HG02884 (cell line): ENCODE data around the gene TMEM151B.
"Not testable (repeated sequence)": the region's sequence is repeated elsewhere in the genome, so short reads cannot be mapped to it uniquely, and the experiment has no call there.

Experiments
- ATAC-seq: cut with Tn5 transposase; IDR thresholded peaks from one replicate; pipeline ENCODE4 v1.9.1; 2021; ENCODE audit warnings: mild to moderate bottlenecking, moderate library complexity; ENCODE audit not compliant: unreplicated experiment

Gene TMEM151B

DNA sequence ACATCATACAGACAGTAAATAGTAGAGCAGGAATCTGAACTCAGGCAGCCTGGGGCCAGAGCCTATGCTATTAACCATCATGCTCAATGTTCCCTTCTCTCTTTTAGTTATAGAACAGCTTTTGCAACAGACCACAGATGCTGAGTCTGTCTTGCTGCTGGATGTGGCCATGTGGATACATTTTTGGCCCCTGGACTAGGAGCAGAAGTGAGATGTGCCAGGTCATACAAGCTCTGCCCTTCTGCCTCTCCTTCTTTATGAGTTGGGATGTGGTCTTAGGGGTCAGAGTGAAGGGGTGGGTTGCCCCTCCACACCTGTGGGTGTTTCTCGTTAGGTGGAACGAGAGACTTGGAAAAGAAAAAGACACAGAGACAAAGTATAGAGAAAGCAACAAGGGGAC, 57.5 kb downstream of the TMEM151B start:
- no peak for ATAC-seq

DNA sequence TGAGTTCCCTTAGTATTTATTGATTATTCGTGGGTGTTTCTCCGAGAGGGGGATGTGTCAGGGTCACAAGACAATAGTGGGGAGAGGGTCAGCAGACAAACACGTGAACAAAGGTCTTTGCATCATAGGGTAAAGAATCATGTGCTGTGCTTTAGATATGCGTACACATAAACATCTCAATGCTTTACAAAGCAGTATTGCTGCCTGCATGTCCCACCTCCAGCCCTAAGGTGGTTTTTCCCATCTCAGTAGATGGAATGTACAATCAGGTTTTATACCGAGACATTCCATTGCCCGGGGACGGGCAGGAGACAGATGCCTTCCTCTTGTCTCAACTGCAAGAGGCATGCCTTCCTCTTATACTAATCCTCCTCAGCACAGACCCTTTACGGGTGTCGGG, 58.0 kb downstream of the TMEM151B start:
- not testable (repeated sequence) for ATAC-seq

DNA sequence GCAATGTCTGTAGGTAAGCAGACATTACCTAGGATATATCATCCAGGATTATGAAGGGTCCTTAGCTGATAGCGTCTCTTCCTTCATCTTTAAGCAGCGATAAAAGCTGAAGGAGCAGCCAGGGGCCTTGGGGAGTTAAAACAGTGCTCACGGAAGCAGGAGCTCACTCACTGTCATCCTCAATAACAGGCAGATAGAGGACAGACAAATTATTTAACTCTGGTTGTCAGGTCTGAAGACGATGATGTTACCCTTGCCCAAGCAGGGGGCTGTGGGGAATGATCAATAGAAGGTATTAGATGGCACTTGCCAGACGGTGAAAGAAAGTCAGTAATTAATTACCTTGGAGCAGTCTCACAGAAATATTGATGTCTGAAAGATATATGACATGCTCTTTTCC, 59.6 kb downstream of the TMEM151B start:
- no peak for ATAC-seq

DNA sequence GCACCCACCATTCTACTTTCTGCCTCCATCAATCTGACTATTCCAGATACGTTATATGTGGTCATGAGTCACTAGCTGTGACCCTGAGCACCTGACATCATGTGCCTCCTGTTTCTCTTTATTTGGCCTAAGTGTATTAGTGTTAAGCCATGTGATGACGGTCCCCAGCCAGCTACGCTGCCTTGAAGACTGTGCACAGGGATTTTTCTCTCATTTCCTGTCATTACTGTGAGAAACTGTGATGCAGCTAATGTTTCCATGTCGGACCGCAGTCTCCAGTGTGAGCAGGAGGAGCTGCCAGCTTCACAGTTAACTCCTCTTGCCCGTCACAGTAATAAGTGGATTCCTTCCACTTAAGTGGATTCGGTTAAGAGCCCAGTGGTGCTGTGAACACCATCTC, 62.3 kb downstream of the TMEM151B start:
- ATAC-seq, result no peak

DNA sequence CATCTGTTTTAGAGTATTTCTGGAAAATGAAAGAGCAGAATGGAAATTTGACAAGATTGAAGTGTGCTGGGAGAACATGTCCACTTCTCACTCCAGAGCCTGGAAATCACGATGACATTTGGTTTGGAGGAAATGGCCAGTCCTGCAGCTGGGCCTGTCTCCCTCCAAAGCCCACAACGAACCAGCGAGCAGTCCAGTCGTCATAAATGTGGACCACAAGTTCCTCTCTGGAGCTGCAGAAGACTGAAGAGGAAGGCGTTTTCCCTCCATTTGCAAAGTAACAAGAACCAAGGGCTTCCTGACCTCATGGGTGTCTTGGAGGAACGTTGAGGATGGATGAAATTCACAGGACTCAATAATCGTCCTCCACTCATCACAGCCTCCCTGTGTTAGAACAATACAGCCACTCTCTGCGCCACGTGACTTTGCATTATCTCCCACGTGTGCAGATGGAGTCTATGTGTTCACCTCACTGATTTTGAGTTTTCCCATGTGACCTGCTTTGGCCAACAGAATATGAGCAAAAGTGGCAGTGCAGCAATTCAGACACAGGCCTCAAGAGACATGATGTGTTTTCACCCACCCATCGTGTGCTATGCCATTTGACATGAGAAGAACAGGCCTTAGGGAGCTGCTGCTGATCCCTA, 63.1 kb downstream of the TMEM151B start:
- ATAC-seq, result no peak

DNA sequence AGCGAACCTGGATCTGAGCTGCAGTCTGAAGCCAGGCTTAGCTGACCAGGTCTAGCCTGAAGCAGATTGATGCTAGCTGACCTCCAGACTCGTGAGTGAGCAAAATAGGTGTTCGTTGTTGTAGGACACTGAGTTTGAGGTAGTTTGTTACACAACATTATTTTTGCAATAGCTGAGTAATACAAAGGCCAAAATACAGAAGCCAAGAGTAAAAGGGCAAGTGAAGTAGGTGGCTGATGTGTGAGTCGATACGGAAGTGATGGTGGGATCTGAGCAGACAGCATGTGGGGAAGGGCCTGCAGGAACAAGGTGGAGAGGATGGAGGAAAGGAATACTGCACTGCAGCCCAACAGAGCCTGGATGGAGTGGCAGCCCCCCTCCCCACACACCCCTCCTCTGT, 63.7 kb downstream of the TMEM151B start:
- ATAC-seq, result no peak

DNA sequence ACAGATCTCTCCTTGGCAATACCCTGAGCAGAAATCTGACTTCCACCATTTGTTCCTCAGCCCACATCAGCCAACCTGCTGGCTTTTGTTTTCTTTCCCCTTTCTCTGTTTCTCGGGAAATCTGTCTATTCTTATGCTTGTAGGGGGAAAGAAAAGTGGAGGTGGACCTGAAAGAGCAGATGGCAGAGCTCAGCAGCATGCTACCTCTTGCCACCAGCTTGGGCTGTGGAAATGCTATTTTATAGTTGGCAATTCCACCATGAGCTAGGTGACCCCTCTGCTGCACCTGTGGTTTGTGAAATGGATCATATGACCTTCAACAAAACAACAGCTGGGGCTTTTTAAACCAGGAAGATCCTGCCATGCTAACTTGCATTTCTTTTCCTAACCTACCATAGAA, 65.4 kb downstream of the TMEM151B start:
- no peak for ATAC-seq

DNA sequence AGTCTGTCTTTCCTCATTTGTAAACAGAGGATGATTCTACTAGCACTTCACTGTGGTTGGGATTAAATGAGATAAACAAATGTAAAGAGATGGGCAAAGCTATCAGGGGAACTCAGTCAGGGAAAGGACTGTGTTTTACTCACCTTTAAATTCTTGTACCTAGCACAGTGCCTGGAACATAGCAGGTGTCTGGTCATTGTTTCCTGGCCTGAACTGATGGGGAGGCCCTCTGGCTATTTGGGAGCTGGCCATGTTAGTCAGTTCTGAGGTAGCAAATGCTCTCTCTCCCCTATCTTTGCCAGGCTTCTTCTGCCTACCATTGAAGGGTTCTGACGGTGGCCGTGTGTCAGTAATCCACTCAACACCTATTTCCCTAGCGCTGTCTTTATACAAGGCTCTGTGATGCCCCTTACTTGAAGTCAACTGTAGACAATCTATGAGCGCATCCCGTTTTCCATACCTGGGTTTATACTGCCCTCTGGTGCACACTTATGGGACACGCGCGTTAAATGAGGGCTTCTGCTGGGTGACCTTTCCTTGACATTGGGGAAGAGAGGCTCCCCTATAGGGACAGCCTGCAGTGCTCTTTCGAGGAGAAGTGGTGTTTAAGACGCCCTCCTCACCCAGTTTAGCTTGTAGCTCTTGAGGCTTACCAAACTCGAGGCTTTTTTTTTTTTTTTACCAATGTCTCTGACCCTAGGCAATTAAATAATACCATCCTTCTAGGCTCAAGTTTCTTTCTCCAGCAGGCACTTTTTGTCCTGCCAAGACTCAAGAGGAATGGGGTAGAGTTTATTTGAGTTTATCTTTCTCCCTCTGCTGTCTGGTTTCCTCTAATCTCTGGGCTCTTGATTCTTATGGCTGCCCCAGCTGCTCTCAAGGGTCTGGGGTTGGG, 68.2 kb downstream of the TMEM151B start:
- no peak for ATAC-seq

DNA sequence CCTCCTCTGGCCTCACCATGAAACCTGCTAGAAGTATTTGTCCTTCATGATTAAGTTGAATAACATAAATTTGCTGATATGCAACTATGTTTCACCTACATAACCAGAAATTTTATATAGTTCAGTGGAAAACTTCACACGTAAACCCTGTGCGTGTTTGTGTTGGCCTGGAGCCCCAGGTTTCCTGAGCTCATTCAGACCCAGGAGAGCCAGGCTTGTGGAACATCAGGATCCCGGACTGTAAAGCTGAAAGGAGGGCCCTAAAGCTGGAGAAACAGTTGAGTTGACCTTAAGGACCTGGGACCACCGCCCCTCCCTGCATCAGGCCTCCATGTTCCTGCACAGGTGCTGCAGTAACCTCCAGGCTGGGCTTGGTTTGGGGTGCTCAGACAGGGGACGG, 69.1 kb downstream of the TMEM151B start:
- no peak for ATAC-seq

DNA sequence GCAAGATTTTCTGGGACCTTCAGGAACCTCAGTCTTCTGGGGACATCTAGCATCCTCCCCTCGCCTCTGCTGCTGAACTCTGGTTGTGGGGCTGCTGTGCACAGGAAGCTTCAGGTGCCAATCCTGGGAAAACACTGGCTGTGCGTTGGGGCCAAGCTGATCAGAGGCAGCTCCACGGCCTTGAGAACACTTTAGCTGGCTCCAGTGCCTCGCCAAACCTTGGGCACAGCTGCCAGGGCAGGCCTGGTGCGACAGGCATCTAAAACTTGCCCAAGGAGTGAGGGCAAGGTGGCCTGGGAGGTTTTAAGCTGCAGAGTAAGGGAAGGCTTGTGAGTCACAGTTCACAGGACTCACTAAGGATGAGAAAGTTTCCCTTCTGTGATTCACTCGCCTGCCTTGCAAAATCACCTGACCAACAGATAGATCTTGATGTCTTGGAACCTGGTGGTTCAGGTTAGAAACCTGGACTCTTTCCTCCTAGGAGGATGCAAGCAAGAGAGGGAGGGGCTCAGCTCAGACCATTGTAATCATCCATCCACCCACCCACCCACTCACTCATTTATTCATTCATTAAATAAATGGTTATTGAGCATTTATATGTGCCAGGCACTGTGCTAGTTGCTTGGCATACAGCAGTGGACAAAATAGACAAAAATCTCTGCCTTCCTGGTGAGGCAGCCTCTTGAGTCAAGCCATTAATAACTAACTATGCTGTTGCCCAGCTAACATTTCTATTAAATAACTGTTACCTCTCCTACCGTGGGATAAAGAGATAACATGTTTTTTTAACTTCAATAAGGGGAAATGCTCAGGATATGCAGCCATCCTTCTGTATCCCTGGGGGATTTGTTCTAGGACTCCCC, 69.7 kb downstream of the TMEM151B start:
- no peak for ATAC-seq

DNA sequence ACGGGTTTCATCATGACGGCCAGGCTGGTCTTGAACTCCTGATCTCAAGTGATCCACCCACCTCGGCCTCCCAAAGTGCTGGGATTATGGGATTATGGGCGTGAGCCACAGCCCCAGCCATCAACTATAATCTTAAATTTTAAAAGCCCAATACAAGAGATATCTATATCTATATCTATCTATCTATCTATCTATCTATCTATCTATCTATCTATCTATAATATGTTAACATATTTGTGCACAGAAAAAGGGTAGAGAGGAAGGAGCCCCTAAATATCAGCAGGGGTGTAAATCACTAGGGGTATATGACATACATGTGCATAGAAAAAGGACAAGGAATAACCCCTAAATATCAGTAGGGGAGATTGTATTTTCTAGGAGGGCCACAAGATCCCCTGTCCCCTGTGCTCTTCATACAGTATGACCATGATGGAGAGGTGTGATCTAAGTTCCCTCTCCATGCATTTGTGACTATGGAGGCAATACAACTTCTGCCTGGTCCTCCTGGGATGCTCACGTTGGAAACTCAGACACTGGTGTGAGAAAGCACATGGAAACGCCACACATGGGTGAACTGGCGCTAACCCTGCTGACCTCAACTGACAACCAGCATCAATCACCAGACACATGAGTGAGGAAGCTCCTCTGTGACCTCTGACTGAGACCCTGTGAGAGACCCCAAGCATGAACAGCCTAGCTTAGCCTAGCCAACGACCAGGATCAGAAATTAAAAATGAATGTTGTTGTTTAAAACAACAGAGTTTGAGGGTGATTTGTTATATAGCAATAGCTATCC, 71.0 kb downstream of the TMEM151B start:
- ATAC-seq, result no peak

DNA sequence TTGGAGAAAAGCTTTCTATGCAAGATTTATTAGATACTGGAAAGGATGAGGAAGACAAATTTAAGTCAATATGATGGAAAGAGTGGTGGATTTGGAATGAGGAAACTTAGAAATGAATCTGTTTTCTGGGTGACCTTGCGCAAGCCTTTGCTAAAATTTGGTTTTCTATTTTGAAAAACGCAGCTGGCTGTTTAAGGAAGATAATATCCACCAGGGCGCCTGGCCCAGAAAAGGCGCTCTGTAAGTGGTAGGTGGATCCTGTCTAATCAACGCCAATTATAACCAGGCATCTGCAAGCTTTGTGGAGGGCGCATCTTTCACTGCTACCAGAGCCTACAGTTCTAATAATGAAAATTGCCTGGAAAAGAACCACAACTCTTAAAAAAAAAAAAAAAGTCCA, 71.8 kb downstream of the TMEM151B start:
- ATAC-seq, result no peak

DNA sequence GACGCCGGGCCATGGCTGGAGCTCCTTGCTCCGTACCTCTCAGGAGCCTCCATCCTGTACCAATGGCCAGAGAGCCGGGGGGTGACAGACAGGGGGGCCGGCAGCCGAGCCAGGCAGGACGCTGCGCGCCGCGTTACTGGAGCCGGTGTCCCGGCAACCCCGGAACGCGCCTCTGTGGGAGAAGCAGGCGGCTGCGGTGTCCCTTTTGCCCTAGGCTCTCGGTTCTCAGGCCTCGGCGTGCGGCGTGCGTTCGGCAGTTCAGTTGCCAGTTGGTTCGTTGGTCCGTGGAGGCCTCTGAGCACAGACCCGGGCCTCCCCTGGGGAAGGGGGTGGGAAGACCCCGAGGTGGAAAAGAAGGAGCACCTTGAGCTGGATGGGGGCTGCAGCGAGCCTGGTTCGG, 72.2 kb downstream of the TMEM151B start, which contains the start of gene SPATS1:
Gene SPATS1 (plus strand): TSS at position 162 of the 400 bp plus-strand sequence. CDS start 446 bp downstream, outside the sequence.
- no peak for ATAC-seq

DNA sequence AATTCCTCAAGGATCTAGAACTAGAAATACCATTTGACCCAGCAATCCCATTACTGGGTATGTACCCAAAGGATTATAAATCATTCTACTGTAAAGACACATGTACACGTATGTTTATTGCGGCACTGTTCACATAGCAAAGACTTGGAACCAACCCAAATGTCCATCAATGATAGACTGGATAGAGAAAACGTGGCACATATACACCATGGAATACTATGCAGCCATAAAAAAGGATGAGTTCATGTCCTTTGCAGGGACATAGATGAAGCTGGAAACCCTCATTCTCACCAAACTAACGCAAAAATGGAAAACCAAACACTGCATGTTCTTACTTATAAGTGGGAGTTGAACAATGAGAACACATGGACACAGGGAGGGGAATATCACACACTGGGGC, 76.6 kb downstream of the TMEM151B start:
- ATAC-seq, result not testable (repeated sequence)

DNA sequence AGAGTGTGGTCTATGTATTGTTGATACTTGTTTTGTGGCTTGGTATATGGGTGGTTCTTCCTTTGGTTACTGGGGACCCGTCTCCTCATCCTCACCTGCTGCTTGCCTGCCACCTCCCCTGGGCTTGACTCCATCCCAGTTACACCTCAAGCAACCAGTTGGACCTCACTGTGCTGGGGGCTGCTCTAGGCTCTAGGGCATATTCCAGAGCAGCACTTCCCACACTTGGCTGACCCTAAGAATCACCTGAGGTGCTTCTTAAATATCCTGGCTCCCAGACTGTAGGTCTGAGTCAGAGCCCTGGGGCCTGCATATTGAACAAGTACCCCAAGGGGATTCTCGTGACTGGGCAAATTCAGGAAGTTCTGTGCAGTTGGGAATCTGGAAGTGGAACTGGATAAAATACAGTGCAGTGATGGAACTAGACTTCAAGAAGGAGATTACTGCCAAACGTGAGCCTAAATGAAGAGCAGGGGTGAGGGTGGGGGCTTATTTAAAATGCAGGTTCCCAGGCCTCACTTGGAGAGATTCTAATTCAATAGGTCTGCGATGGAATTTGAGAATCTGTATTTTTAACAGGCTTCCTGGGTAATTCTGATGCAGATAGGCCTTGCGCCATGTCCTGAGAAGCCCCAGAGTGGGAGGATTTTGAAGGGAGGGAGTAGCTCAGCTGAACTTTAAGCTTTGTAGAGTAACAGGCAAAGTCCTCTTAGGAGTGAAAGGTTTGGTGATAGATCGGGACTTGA, 79.8 kb downstream of the TMEM151B start:
- no peak for ATAC-seq

DNA sequence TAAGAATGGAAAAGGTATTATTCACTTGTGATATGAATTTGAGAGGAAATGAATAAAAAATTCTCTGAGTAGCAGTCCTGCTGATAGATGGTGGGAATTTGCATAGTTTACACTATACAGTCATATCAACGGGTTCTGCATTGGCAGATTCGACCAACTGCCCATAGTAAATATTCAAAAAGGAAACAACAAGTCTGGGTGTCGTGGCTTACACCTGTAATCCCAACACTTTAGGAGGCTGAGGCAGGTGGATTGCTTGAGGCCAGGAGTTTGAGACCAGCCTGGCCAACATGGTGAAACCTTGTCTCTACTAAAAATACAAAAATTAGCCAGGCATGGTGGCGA, 80.4 kb downstream of the TMEM151B start:
- not testable (repeated sequence) for ATAC-seq

DNA sequence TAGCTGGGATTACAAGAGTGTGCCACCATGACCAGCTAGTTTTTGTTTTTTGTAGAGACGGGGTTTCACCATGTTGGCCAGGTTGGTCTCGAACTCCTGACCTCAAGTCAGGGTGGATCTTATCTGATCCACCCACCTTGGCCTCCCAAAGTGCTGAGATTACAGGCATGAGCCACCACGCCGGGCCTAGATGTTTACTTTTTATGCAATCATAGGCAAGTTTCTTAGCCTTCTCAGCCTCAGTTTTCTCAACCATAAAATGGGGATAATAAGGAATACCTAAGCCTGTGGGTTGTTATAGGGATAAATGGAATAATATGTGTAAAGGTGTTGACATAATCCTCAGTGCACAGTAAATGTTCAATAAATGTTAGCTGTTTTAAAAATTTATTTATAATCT, 82.0 kb downstream of the TMEM151B start:
- no peak for ATAC-seq

DNA sequence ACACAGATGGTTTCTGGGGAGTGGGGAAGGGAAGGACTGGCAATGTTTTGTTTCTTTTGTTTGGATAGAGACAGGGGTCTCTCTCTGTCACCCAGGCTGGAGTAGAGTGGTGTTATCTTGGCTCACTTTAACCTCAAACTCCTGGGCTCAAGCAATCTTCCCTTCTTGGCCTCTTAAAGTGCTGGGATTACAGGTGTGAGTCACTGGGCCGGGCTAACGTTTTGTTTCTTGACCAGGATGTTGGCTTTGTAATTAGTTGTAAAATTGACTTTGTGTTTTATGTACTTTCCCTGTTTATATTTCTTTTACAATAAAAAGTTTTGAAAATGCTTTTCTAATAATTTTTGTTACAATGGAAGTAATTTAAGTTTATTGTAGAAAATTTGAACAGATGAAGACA, 83.1 kb downstream of the TMEM151B start:
- ATAC-seq, result no peak

DNA sequence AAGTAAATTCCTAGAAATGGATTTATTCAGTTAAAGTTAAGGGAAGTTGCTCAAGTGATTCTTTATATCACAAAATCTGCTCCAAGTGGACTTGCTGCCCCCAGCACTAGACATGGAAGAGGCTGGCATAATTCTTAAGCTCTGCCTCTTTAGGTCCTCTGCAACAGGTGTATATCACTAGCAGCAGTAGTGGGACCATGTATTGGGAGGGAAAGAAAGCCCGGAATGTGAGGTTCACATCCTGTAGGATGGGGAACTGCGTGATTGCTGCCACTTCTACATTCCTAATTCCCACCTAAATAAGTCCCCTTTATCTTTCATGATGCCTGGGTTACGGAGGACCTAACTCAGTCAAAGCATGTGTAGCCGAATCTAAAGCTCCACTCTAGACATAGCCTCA, 85.4 kb downstream of the TMEM151B start:
- ATAC-seq, result no peak

DNA sequence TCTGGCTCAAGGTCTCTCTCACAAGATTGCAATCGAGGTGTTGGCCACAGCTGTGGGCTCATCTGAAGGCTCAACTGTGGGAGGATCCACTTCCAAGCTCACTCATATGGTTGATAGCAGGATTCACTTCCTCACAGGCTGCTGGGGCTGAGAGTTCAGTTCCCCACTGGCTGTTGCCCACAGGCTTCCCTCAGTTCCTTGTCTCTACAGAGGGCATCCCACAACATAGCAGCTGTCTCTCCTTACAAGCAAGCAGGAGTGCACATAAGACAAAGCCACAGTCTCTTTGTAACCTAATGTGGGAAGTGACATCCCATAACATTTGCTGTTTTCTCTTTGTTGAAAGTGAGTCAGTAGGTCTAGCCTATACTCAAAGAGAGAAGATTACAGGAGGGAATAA, 86.2 kb downstream of the TMEM151B start:
- no peak for ATAC-seq
